Measurements from ENCODE around the gene FAM118B.

GRCh38 chr11:126281666-126282175, 70.1 kb downstream of the FAM118B start:
- TF ChIP-seq SP1 (IDR thresholded peaks at IDR 0.05; ENCODE audit: low read depth, low read length) (no peak), ZNF274 (IDR thresholded peaks at IDR 0.05; ENCODE audit: borderline replicate concordance, extremely low read depth, low read length) (no peak), CTCF (IDR thresholded peaks at IDR 0.05; ENCODE audit: control extremely low read depth in 1 of 3, insufficient read depth in 1 of 3, low read depth in 1 of 3, low read length in 3 of 3) (no peak), TAF1 (IDR thresholded peaks at IDR 0.05; ENCODE audit: low read depth, low read length) (no peak), EZH2 (IDR thresholded peaks at IDR 0.05; ENCODE audit: low read depth, low read length, severe bottlenecking) (no peak), EP300 (IDR thresholded peaks at IDR 0.05; ENCODE audit: borderline replicate concordance in 1 of 2, low read depth in 2 of 2, low read length in 2 of 2) (no peak)
